ENCODE results near the gene EFHC2. TPM values are rescaled to one million over a fixed set of nuclear protein-coding genes. Genes with fewer than 3 reads are reported as not detected.

EFHC2 gene
- total and polyA plus RNA-seq, 2 of the 8 experiments (the other 6 are each of a cell fraction or from before 2014, with no cell fraction given), result 1.8 to 3.4 TPM

DNA sequence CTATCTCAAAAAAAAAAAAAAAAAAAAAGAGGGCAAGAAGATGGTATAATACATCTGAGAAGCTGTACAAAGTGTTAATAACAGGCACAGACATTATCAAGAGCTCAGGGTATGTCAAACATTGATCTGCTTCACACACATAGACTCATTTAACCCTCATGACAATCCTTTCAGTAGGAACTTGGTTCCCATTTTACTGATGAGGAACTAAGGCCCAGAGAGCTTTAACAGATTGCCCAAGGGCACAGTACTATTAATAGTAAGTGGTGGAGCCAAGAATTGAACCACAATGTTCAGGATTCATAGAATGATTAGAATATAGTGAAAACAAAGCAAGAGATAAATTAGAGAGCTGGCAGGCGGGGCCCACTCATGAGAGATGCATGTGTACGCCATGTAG, 154.4 kb downstream of the EFHC2 start (continued):
- TF ChIP-seq, protein P1, sequence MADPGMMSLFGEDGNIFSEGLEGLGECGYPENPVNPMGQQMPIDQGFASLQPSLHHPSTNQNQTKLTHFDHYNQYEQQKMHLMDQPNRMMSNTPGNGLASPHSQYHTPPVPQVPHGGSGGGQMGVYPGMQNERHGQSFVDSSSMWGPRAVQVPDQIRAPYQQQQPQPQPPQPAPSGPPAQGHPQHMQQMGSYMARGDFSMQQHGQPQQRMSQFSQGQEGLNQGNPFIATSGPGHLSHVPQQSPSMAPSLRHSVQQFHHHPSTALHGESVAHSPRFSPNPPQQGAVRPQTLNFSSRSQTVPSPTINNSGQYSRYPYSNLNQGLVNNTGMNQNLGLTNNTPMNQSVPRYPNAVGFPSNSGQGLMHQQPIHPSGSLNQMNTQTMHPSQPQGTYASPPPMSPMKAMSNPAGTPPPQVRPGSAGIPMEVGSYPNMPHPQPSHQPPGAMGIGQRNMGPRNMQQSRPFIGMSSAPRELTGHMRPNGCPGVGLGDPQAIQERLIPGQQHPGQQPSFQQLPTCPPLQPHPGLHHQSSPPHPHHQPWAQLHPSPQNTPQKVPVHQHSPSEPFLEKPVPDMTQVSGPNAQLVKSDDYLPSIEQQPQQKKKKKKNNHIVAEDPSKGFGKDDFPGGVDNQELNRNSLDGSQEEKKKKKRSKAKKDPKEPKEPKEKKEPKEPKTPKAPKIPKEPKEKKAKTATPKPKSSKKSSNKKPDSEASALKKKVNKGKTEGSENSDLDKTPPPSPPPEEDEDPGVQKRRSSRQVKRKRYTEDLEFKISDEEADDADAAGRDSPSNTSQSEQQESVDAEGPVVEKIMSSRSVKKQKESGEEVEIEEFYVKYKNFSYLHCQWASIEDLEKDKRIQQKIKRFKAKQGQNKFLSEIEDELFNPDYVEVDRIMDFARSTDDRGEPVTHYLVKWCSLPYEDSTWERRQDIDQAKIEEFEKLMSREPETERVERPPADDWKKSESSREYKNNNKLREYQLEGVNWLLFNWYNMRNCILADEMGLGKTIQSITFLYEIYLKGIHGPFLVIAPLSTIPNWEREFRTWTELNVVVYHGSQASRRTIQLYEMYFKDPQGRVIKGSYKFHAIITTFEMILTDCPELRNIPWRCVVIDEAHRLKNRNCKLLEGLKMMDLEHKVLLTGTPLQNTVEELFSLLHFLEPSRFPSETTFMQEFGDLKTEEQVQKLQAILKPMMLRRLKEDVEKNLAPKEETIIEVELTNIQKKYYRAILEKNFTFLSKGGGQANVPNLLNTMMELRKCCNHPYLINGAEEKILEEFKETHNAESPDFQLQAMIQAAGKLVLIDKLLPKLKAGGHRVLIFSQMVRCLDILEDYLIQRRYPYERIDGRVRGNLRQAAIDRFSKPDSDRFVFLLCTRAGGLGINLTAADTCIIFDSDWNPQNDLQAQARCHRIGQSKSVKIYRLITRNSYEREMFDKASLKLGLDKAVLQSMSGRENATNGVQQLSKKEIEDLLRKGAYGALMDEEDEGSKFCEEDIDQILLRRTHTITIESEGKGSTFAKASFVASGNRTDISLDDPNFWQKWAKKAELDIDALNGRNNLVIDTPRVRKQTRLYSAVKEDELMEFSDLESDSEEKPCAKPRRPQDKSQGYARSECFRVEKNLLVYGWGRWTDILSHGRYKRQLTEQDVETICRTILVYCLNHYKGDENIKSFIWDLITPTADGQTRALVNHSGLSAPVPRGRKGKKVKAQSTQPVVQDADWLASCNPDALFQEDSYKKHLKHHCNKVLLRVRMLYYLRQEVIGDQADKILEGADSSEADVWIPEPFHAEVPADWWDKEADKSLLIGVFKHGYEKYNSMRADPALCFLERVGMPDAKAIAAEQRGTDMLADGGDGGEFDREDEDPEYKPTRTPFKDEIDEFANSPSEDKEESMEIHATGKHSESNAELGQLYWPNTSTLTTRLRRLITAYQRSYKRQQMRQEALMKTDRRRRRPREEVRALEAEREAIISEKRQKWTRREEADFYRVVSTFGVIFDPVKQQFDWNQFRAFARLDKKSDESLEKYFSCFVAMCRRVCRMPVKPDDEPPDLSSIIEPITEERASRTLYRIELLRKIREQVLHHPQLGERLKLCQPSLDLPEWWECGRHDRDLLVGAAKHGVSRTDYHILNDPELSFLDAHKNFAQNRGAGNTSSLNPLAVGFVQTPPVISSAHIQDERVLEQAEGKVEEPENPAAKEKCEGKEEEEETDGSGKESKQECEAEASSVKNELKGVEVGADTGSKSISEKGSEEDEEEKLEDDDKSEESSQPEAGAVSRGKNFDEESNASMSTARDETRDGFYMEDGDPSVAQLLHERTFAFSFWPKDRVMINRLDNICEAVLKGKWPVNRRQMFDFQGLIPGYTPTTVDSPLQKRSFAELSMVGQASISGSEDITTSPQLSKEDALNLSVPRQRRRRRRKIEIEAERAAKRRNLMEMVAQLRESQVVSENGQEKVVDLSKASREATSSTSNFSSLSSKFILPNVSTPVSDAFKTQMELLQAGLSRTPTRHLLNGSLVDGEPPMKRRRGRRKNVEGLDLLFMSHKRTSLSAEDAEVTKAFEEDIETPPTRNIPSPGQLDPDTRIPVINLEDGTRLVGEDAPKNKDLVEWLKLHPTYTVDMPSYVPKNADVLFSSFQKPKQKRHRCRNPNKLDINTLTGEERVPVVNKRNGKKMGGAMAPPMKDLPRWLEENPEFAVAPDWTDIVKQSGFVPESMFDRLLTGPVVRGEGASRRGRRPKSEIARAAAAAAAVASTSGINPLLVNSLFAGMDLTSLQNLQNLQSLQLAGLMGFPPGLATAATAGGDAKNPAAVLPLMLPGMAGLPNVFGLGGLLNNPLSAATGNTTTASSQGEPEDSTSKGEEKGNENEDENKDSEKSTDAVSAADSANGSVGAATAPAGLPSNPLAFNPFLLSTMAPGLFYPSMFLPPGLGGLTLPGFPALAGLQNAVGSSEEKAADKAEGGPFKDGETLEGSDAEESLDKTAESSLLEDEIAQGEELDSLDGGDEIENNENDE (IDR thresholded peaks at IDR 0.05; ENCODE audit: insufficient replicate concordance, low read length), result no peak
- TF ChIP-seq BCL11A (IDR thresholded peaks at IDR 0.05; ENCODE audit: low read depth in 2 of 2, low read length in 2 of 2) (no peak), SIRT6 (IDR thresholded peaks at IDR 0.05; ENCODE audit: low read length) (no peak), KDM5A (IDR thresholded peaks at IDR 0.05; ENCODE audit: low read length) (no peak), NRF1 (IDR thresholded peaks at IDR 0.05; ENCODE audit: low read depth, low read length) (no peak), CBX5 (IDR thresholded peaks at IDR 0.05; ENCODE audit: low read depth, low read length) (no peak), CEBPB (IDR thresholded peaks at IDR 0.05; ENCODE audit: low read depth, low read length) (no peak), JUND (IDR thresholded peaks at IDR 0.05; ENCODE audit: low read length) (no peak), GABPA (IDR thresholded peaks at IDR 0.05; ENCODE audit: borderline replicate concordance, insufficient read depth, low read length) (no peak), SIN3A (conservative IDR thresholded peaks at IDR 0.05 in 1 of 2, IDR thresholded peaks at IDR 0.05 in 1 of 2; ENCODE audit: low read depth in 1 of 2, low read length in 2 of 2) (no peak)
- TF ChIP-seq, protein P2, sequence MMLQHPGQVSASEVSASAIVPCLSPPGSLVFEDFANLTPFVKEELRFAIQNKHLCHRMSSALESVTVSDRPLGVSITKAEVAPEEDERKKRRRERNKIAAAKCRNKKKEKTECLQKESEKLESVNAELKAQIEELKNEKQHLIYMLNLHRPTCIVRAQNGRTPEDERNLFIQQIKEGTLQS (IDR thresholded peaks at IDR 0.05; ENCODE audit: insufficient read depth, low read depth, low read length), result no peak
